B cell (primary cell): ENCODE data around the gene CHST3. TPM values are rescaled to one million over a fixed set of nuclear protein-coding genes. Genes with fewer than 3 reads are reported as not detected.

Experiments used
- ATAC-seq: fragments of 200-7000 bp; cut with Tn5 transposase; one replicate; pipeline ENCODE4 v1.10.0; 2021; ENCODE audit warnings: low read depth, mild to moderate bottlenecking, moderate number of reproducible peaks, moderate library complexity
- CTCF ChIA-PET: fragments of 350-600 bp; sonication (Branson Sonifier 250); formaldehyde crosslinking; loops from one replicate; lab custom pipeline; 2021; ENCODE audit warnings: antibody characterized with exemption, inconsistent platforms; lab: Charles Lee
- POLR2A ChIA-PET: fragments of 350-600 bp; sonication (Branson Sonifier 250); formaldehyde crosslinking; loops from one replicate; lab custom pipeline; 2021; ENCODE audit warnings: antibody characterized with exemption; lab: Charles Lee
- DNase-seq: peaks from one replicate; pipeline ENCODE4 v3.0.0; 2013
- H2AFZ ChIP-seq: 2 replicates; pipeline ENCODE4 v1.6.1; 2012; ENCODE audit warnings: mild to moderate bottlenecking, low read depth, low read length; ENCODE audit not compliant: insufficient read depth, poor library complexity, severe bottlenecking
- H3K27ac ChIP-seq, 2 donors: 1 replicate in 1 of 2; 2 replicates in 1 of 2; pipeline ENCODE4 v1.5.1; 2012 to 2013; ENCODE audit warnings: low read length in 2 of 2, mild to moderate bottlenecking in 2 of 2, moderate library complexity in 1 of 2
- H3K27me3 ChIP-seq, 4 experiments: fragments of 200-600 bp in 1 of 4; sonication (generic) in 1 of 4; replicated peaks in 1 of 4; 1 replicate in 2 of 4; 2 replicates in 2 of 4; pipeline versions ENCODE4 v1.6.1 to v1.7.0; 2013 to 2016; ENCODE audit warnings: low read length in 3 of 4, mild to moderate bottlenecking in 2 of 4, mixed read lengths in 1 of 4, moderate library complexity in 1 of 4; ENCODE audit not compliant: insufficient read depth in 4 of 4, control insufficient read depth in 3 of 4; ENCODE audit errors: control extremely low read depth in 1 of 4
- H3K36me3 ChIP-seq, 2 experiments: replicated peaks in 1 of 2; 1 replicate in 1 of 2; 2 replicates in 1 of 2; pipeline versions ENCODE4 v1.6.1 to v1.7.1; 2013; ENCODE audit warnings: low read length in 1 of 2; ENCODE audit not compliant: insufficient read depth in 2 of 2, control insufficient read depth in 1 of 2; ENCODE audit errors: control extremely low read depth in 1 of 2, extremely low read depth in 1 of 2
- H3K4me1 ChIP-seq, 2 donors: fragments of 200-600 bp in 1 of 2; sonication (generic) in 1 of 2; 1 replicate in 1 of 2; 2 replicates in 1 of 2; pipeline versions ENCODE4 v1.5.1 to v1.6.1; 2013 to 2017; ENCODE audit warnings: low read length in 2 of 2; ENCODE audit not compliant: control insufficient read depth in 2 of 2, insufficient read depth in 2 of 2
- H3K4me2 ChIP-seq: replicated peaks from 2 replicates; pipeline ENCODE3; 2012; ENCODE audit warnings: mild to moderate bottlenecking, low read depth, low read length; ENCODE audit not compliant: poor library complexity, severe bottlenecking
- H3K4me3 ChIP-seq, 5 experiments: fragments of 200-600 bp in 1 of 5; sonication (generic) in 1 of 5; 1 replicate in 3 of 5; 2 replicates in 2 of 5; pipeline versions ENCODE4 v1.5.1 to v1.7.0; 2011 to 2016; ENCODE audit warnings: low read length in 4 of 5, mild to moderate bottlenecking in 4 of 5, low read depth in 2 of 5, control low read depth in 1 of 5, moderate library complexity in 1 of 5; ENCODE audit not compliant: insufficient read depth in 1 of 5; ENCODE audit errors: control extremely low read depth in 1 of 5, extremely low read depth in 1 of 5
- H3K79me2 ChIP-seq: fragments of 200-600 bp; sonication (generic); one replicate; pipeline ENCODE4 v1.6.0; 2016; ENCODE audit warnings: low read length; ENCODE audit not compliant: control insufficient read depth, insufficient read depth
- H3K9ac ChIP-seq: fragments of 200-600 bp; sonication (generic); 2 replicates; pipeline ENCODE4 v1.6.1; 2017; ENCODE audit warnings: mild to moderate bottlenecking, low read length, moderate library complexity
- H3K9me3 ChIP-seq, 3 donors: one replicate each; pipeline versions ENCODE4 v1.6.1 to v1.7.1; 2013; ENCODE audit warnings: low read length in 2 of 3; ENCODE audit not compliant: control insufficient read depth in 2 of 3, insufficient read depth in 1 of 3; ENCODE audit errors: control extremely low read depth in 1 of 3
- H4K20me1 ChIP-seq: 2 replicates; pipeline ENCODE4 v1.6.0; 2012; ENCODE audit warnings: mild to moderate bottlenecking, low read length; ENCODE audit not compliant: insufficient read depth, control insufficient read depth, poor library complexity, severe bottlenecking
- H3K27ac Mint-ChIP-seq: one replicate; pipeline ENCODE4 v1.8.0; 2021; ENCODE audit warnings: mixed read lengths
- H3K27me3 Mint-ChIP-seq: one replicate; pipeline ENCODE4 v1.8.0; 2021; ENCODE audit warnings: mixed read lengths
- H3K4me1 Mint-ChIP-seq: one replicate; pipeline ENCODE4 v1.8.0; 2021; ENCODE audit warnings: mixed read lengths
- H3K4me3 Mint-ChIP-seq: one replicate; pipeline ENCODE4 v1.8.0; 2021; ENCODE audit warnings: mixed read lengths
- H3K9me3 Mint-ChIP-seq: one replicate; pipeline ENCODE4 v1.8.0; 2022; ENCODE audit warnings: mixed read lengths; ENCODE audit not compliant: insufficient read depth
- CTCF ChIP-seq: fragments of 200-600 bp; IDR thresholded peaks from one replicate; pipeline ENCODE4 v1.8.0; 2022; ENCODE audit warnings: antibody characterized with exemption, mild to moderate bottlenecking
- EZH2 ChIP-seq: IDR thresholded peaks from 2 replicates; pipeline ENCODE4 v1.6.1; 2012; ENCODE audit warnings: borderline replicate concordance, low read depth, mild to moderate bottlenecking, moderate library complexity, low read length; ENCODE audit not compliant: insufficient read depth, poor library complexity, severe bottlenecking
- WGBS: methylation state at CpG from one replicate; pipeline ENCODE4 v1.1.5; 2013; ENCODE audit warnings: missing lambda C conversion rate; ENCODE audit not compliant: insufficient coverage; 5-methylcytosine and 5-hydroxymethylcytosine counted together
- intact Hi-C: fragments of 100-400 bp; cut with micrococcal nuclease; formaldehyde crosslinking; loops from one replicate; pipeline ENCODE4 v1.10.0; 2022
- polyA plus RNA-seq: library from polyadenylated mRNA; depleted of rRNA; stranded (reverse); fragments of >200 nt; gene quantifications from 2 replicates; pipeline ENCODE4 v1.2.3, GENCODE V29; 2012
- total RNA-seq, 2 donors: library from RNA; stranded (reverse); fragments of 120-200 nt in 1 of 2; gene quantifications; 1 replicate in 1 of 2; 2 replicates in 1 of 2; pipeline versions ENCODE4 v1.2.3 to v1.2.4, GENCODE V29; 2013 to 2022

Gene CHST3
- total and polyA plus RNA-seq, 2 donors (not counting 1 experiment from before 2014, with no cell fraction given): 0.01 TPM; not detected in 1

DNA sequence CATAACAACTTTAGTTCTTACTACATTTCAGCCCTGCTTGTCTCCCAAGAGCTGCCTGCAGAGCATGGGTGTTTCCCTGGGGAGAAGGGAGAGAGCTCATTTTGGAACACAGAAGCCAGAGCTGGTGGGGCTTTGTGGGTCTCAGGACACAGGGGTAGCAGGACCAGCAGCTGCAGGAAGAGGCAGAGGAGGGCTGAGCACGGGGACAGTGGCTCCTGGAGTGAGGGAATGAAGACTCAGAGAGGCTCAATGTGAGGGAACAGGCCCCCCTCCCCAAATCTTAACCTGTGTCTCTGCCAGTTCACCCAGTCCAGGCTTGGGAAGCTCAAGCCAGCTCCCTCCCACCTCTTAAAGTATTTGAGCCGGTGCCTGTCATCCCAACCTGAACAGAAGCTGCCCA is 50.0 kb downstream of the CHST3 start:
- H3K4me1 Mint-ChIP-seq: no peaks in the 10 kb centered on the region
- Histone ChIP-seq H3K9me3 (no peaks in the 10 kb centered on the region), H3K79me2 (no peaks in the 10 kb centered on the region), H3K4me3 (no peak overlapping the region), H3K36me3 (no peaks in the 10 kb centered on the region), H3K4me2 (no peak overlapping the region), H3K27me3 (no peaks in the 10 kb centered on the region), H3K9ac (no peak overlapping the region), H3K27ac (no peak overlapping the region), H4K20me1 (no peaks in the 10 kb centered on the region), H2AFZ (no peak overlapping the region), H3K4me1 (no peaks in the 10 kb centered on the region)
- CTCF ChIA-PET: no interaction called here
- no peaks in the 10 kb centered on the region for H3K9me3 Mint-ChIP-seq
- POLR2A ChIA-PET: no interaction called here
- ATAC-seq (no peak), DNase-seq (no peak)
- peaks cover 16% of the 10 kb centered on the region for H3K27me3 Mint-ChIP-seq
- no peak overlapping the region for H3K4me3 Mint-ChIP-seq
- TF ChIP-seq CTCF (no peak), EZH2 (no peak)
- intact Hi-C loops: no loop called here
- 83% methylated on average over 1 of the region's 2 CpGs for WGBS
- H3K27ac Mint-ChIP-seq: no peak overlapping the region

DNA sequence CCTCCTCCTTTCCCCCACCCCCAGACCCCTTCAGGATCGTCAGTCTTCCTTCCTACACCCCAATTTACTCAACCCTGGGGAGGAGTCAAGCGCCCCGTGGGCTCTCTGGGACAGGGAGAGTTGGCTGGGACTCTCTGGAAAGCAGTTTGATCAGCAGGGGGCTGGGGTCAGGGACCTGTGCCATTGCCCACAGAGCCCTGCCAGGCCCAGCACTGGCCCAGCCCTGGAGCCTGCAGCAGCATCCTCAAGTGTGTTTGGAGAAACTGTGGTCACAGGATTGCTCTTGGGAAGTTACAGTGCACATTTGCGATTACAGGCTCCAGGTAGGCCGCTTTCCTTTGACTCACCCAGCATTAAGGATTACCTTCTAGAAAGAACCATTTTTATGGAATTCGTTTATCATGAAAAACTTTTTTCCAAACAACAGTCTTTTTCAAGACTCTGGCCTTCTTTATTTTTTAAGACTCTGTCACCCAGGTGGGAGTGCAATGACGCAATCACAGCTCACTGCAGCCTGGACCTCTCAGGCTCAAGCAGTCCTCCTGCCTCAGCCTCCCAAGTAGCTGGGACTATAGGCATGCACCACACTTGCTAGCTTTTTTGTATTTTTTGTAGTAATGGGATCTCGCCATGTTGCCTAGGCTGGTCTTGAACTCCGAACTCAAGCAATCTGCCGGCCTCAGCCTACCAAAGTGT is 50.7 kb downstream of the CHST3 start:
- 94% methylated on average over 5 of the region's 10 CpGs for WGBS
- H2AFZ ChIP-seq: no peak overlapping the region
- no peaks in the 10 kb centered on the region for H3K9me3 ChIP-seq
- no peaks in the 10 kb centered on the region for H3K4me1 ChIP-seq
- H3K4me3 ChIP-seq: no peak overlapping the region
- POLR2A ChIA-PET: no interaction called here
- intact Hi-C loops: no loop called here
- no peak for DNase-seq
- Mint-ChIP-seq H3K27me3 (peaks cover 16% of the 10 kb centered on the region), H3K4me3 (no peak overlapping the region), H3K4me1 (no peaks in the 10 kb centered on the region), H3K9me3 (no peaks in the 10 kb centered on the region), H3K27ac (no peak overlapping the region)
- H4K20me1 ChIP-seq: no peaks in the 10 kb centered on the region
- H3K79me2 ChIP-seq: no peaks in the 10 kb centered on the region
- no peaks in the 10 kb centered on the region for H3K36me3 ChIP-seq
- ATAC-seq: no peak
- TF ChIP-seq CTCF: no peak
- no peak for TF ChIP-seq EZH2
- CTCF ChIA-PET: interaction anchor here (0.5 to 0.9 kb wide), 2 partner anchors 34 to 138 kb away, joined by 4 read pairs; no protein-coding TSS in a partner anchor
- H3K9ac ChIP-seq: no peak overlapping the region
- H3K27me3 ChIP-seq: no peaks in the 10 kb centered on the region
- H3K27ac ChIP-seq: no peak overlapping the region
- no peak overlapping the region for H3K4me2 ChIP-seq
